Measurements from ENCODE around the gene MLXIPL. TPM values are rescaled to one million over a fixed set of nuclear protein-coding genes. Genes with fewer than 3 reads are reported as not detected.
"Not testable (repeated sequence)": the region's sequence is repeated elsewhere in the genome, so short reads cannot be mapped to it uniquely, and the experiment has no call there.

Gene MLXIPL
- total RNA-seq, 4 donors from 2014 or later = 17.3 to 106 (median 28.4) TPM

- no peaks in the 10 kb centered on the region for H3K36me3 ChIP-seq
- H3K9me3 ChIP-seq = no peaks in the 10 kb centered on the region
- peaks cover 27% of the 10 kb centered on the region for H3K27me3 ChIP-seq
- 57% methylated on average over 4 of the region's 4 CpGs; no CpG with 5 or more reads in 1 of the 2 donors for whole genome bisulfite sequencing, 2 donors (ENCODE audit: low coverage in 1 of 2)
- in situ Hi-C loops (cut with MboI; ENCODE audit: low pct_ligation_motif_present in 1 of 4, low pct_unique_long_range_greater_than_20kb in 1 of 4, low sequenced_read_pairs in 3 of 4) (loop anchor here in 1 of 4 donors (10.0 kb wide), 1 partner anchor 99 kb away; the partner anchor contains the start of gene STX1A), intact Hi-C loops (cut with DNase I; ENCODE audit: low total_unique reads) (no loop called here)
- no peak for DNase-seq
- peaks cover 0 to 25% (median 3%) of the 10 kb centered on the region in 4 donors for H3K4me1 ChIP-seq
- no peak overlapping the region for H3K4me3 ChIP-seq
- no peak overlapping the region for H3K27ac ChIP-seq
- no peak for TF ChIP-seq EP300 (IDR thresholded peaks at IDR 0.05; ENCODE audit: low read depth)
- no peak for TF ChIP-seq POLR2AphosphoS5 (IDR thresholded peaks at IDR 0.05)
- TF ChIP-seq CTCF (IDR thresholded peaks at IDR 0.05) = no peak
- no peak for TF ChIP-seq POLR2A (IDR thresholded peaks at IDR 0.05)
Measured at GRCh38 chr7:73615886-73616285, 8.4 kb downstream of the MLXIPL start.

GRCh38 chr7:73614937-73615336 lies 9.4 kb downstream of the MLXIPL start:
- intact Hi-C loops (cut with DNase I; ENCODE audit: low total_unique reads); DNase-seq; H3K9me3 ChIP-seq; H3K4me3 ChIP-seq; H3K27ac ChIP-seq; H3K36me3 ChIP-seq: not testable (repeated sequence)
- 70% methylated on average over 10 of the region's 10 CpGs; no CpG with 5 or more reads in 1 of the 2 donors for WGBS, 2 donors (ENCODE audit: low coverage in 1 of 2)
- in situ Hi-C loops (cut with MboI; ENCODE audit: low pct_ligation_motif_present in 1 of 4, low pct_unique_long_range_greater_than_20kb in 1 of 4, low sequenced_read_pairs in 3 of 4) = loop anchor here in 1 of 4 donors (10.0 kb wide), 1 partner anchor 100 kb away; the partner anchor contains the start of gene STX1A
- peaks cover 27% of the 10 kb centered on the region for H3K27me3 ChIP-seq
- peaks cover 0 to 25% (median 3%) of the 10 kb centered on the region in 4 donors for H3K4me1 ChIP-seq

GRCh38 chr7:73613954-73614735 lies 10.2 kb downstream of the MLXIPL start:
- H3K27ac ChIP-seq = peak overlapping the region in 1 of 4 donors; percentile 2
- no peaks in the 10 kb centered on the region for H3K9me3 ChIP-seq
- DNase-seq = peak; percentile 38
- no peaks in the 10 kb centered on the region for H3K36me3 ChIP-seq
- in situ Hi-C loops (cut with MboI; ENCODE audit: low pct_ligation_motif_present in 1 of 4, low pct_unique_long_range_greater_than_20kb in 1 of 4, low sequenced_read_pairs in 3 of 4) (loop anchor here in 1 of 4 donors (10.0 kb wide), 1 partner anchor 101 kb away; the partner anchor contains the start of gene STX1A), intact Hi-C loops (cut with DNase I; ENCODE audit: low total_unique reads) (no loop called here)
- no peak overlapping the region for H3K4me3 ChIP-seq
- H3K4me1 ChIP-seq = peaks cover 0 to 25% (median 3%) of the 10 kb centered on the region in 4 donors
- peaks cover 27% of the 10 kb centered on the region for H3K27me3 ChIP-seq
- TF ChIP-seq EP300 (IDR thresholded peaks at IDR 0.05; ENCODE audit: low read depth) (no peak), CTCF (IDR thresholded peaks at IDR 0.05) (no peak), POLR2A (IDR thresholded peaks at IDR 0.05) (no peak), POLR2AphosphoS5 (IDR thresholded peaks at IDR 0.05) (no peak)
- WGBS, 2 donors (ENCODE audit: low coverage in 1 of 2) = 40 to 51% methylated on average over 4 to 14 of the region's 14 CpGs

GRCh38 chr7:73612598-73613269 lies 11.6 kb downstream of the MLXIPL start:
- in situ Hi-C loops (cut with MboI; ENCODE audit: low pct_ligation_motif_present in 1 of 4, low pct_unique_long_range_greater_than_20kb in 1 of 4, low sequenced_read_pairs in 3 of 4) = loop anchor here in 1 of 4 donors (10.0 kb wide), 1 partner anchor 102 kb away; the partner anchor contains the start of gene STX1A
- whole genome bisulfite sequencing, 2 donors (ENCODE audit: low coverage in 1 of 2) = 0 to 11% methylated on average over 1 to 11 of the region's 11 CpGs

More at GRCh38 chr7:73612598-73613269, 11.6 kb downstream of the MLXIPL start:
- Histone ChIP-seq H3K27ac (peak overlapping the region; percentile 10 to 70 (median 40)), H3K27me3 (peaks cover 27% of the 10 kb centered on the region), H3K4me3 (no peak overlapping the region), H3K4me1 (peaks cover 0 to 25% (median 3%) of the 10 kb centered on the region in 4 donors), H3K9me3 (no peaks in the 10 kb centered on the region), H3K36me3 (no peaks in the 10 kb centered on the region)
- TF ChIP-seq CTCF (IDR thresholded peaks at IDR 0.05) (peak in 3 of 5 experiments; percentile 13 to 54 (median 22)), EP300 (IDR thresholded peaks at IDR 0.05; ENCODE audit: low read depth) (no peak), POLR2A (IDR thresholded peaks at IDR 0.05) (no peak), POLR2AphosphoS5 (IDR thresholded peaks at IDR 0.05) (peak in 2 of 3 donors; percentile 46 to 50)
- intact Hi-C loops (cut with DNase I; ENCODE audit: low total_unique reads) = no loop called here
- peak; percentile 83 for DNase-seq
